ENCODE measurements around the gene PFDN1.

The PFDN1 gene

DNA sequence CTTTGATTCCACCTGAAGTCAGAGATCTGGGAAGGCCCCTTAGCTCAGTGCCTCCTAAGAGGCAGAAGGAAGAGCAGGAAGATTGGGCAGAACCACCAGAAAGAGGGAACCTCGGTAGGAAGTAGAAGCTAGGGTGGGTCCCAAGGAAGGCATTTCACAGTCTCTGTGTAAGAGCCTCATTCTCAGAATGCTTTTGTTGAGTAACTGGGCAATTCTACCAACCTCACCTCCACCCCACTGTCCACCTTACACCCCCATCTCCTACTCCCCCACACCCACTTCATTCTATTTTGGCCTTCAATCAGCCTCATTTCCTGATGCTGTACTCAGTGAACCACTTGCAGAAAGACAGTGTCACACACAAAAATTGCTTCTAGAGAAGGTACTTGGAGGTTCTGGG is 40.0 kb upstream of the PFDN1 start:
- peaks cover 13 to 21% of the 10 kb centered on the region in 2 donors for H3K36me3 ChIP-seq (ENCODE audit: control insufficient read depth in 1 of 2, insufficient read depth in 2 of 2, low read length in 2 of 2)
- peaks cover 32 to 38% of the 10 kb centered on the region in 2 donors for H3K4me1 ChIP-seq (ENCODE audit: control insufficient read depth in 1 of 2, insufficient read depth in 2 of 2, low read length in 2 of 2)
- no peak overlapping the region for H3K27ac ChIP-seq (ENCODE audit: low read depth, low read length)

DNA sequence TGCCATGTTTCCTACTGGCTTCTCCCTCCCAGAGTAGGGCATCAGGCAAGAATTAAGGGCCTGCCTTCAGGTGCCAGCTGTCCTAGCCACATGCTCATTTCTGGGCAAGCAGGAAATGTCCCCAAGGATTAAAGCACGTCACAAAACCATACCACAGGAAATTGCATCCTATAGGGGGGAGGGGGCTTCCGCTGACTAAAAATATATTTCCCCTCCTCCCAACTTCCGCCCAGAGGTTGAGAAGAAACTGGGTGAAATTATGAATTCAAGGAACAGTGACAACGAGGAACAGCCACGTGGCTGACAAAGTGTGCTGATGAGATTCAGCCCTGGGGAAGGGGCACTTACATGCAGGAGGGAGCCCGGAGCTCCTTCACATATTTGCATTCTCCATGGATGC is 39.4 kb upstream of the PFDN1 start:
- Histone ChIP-seq H3K27me3 (ENCODE audit: control insufficient read depth in 1 of 2, insufficient read depth in 2 of 2, low read length in 2 of 2) (no peaks in the 10 kb centered on the region), H3K4me1 (ENCODE audit: control insufficient read depth in 1 of 2, insufficient read depth in 2 of 2, low read length in 2 of 2) (peaks cover 26 to 32% of the 10 kb centered on the region in 2 donors), H3K27ac (ENCODE audit: low read depth, low read length) (no peak overlapping the region), H3K36me3 (ENCODE audit: control insufficient read depth in 1 of 2, insufficient read depth in 2 of 2, low read length in 2 of 2) (peaks cover 18 to 27% of the 10 kb centered on the region in 2 donors), H3K4me3 (ENCODE audit: low read depth in 1 of 2, low read length in 2 of 2) (no peak overlapping the region), H3K9ac (ENCODE audit: low read depth in 1 of 2, low read length in 2 of 2) (no peak overlapping the region), H3K9me3 (ENCODE audit: control insufficient read depth in 1 of 2, low read length in 2 of 2) (no peaks in the 10 kb centered on the region)

More for the DNA sequence above, 40.0 kb upstream of the PFDN1 start:
- H3K4me3 ChIP-seq (ENCODE audit: low read depth in 1 of 2, low read length in 2 of 2): no peak overlapping the region
- no peaks in the 10 kb centered on the region for H3K27me3 ChIP-seq (ENCODE audit: control insufficient read depth in 1 of 2, insufficient read depth in 2 of 2, low read length in 2 of 2)
- H3K9ac ChIP-seq (ENCODE audit: low read depth in 1 of 2, low read length in 2 of 2): no peak overlapping the region
- no peaks in the 10 kb centered on the region for H3K9me3 ChIP-seq (ENCODE audit: control insufficient read depth in 1 of 2, low read length in 2 of 2)

DNA sequence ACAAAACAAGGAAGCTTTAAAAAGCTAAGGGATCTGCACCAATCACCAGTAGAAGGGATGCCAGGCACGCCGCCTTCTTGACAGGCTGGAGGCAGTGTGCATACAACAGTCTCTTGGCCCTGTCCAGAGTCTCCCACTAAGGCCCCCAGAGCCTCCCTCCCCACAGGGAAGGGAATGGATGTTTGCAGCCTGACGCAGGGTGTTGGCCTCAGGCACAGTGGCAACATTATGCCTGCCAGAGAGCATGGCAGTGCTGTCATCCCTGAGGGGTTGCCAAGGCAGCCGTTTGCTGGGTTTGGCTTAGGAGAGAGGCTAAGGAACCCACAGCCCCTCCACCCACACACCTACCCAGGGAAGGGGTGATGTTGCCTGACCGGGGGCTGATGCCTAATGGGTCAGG is 38.7 kb upstream of the PFDN1 start:
- no peak overlapping the region for H3K4me3 ChIP-seq (ENCODE audit: low read depth in 1 of 2, low read length in 2 of 2)

DNA sequence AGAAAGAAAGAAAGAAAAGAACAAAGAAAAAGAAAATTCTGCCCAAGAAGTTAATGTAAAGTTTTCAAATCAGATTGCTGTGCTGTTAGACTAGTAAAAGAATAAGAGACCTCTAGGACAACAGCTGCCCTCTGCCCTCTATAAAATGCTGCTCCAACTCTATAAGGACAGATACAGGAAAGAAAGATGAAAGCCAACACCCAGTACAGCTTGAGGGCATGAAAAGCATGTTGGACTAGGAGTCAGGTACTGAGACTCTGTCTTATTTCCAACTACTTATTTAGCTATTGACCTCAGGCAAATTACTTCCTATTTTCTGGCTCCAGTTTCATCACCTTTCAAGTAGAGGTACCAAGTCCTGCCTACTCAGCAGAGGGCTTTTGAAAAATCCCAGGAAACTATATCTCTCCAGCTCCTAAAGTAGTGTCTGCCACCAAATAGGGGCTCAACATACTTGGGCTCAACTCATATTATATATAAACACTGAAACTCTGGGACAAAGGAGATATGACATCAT is 37.8 kb upstream of the PFDN1 start:
- Histone ChIP-seq H3K9me3 (ENCODE audit: control insufficient read depth in 1 of 2, low read length in 2 of 2) (no peaks in the 10 kb centered on the region), H3K9ac (ENCODE audit: low read depth in 1 of 2, low read length in 2 of 2) (no peak overlapping the region), H3K4me3 (ENCODE audit: low read depth in 1 of 2, low read length in 2 of 2) (no peak overlapping the region), H3K36me3 (ENCODE audit: control insufficient read depth in 1 of 2, insufficient read depth in 2 of 2, low read length in 2 of 2) (peaks cover 18 to 36% of the 10 kb centered on the region in 2 donors), H3K27me3 (ENCODE audit: control insufficient read depth in 1 of 2, insufficient read depth in 2 of 2, low read length in 2 of 2) (no peaks in the 10 kb centered on the region), H3K27ac (ENCODE audit: low read depth, low read length) (no peak overlapping the region), H3K4me1 (ENCODE audit: control insufficient read depth in 1 of 2, insufficient read depth in 2 of 2, low read length in 2 of 2) (peaks cover 20 to 25% of the 10 kb centered on the region in 2 donors)

More for the DNA sequence above, 38.7 kb upstream of the PFDN1 start:
- Histone ChIP-seq H3K27ac (ENCODE audit: low read depth, low read length) (no peak overlapping the region), H3K27me3 (ENCODE audit: control insufficient read depth in 1 of 2, insufficient read depth in 2 of 2, low read length in 2 of 2) (no peaks in the 10 kb centered on the region), H3K36me3 (ENCODE audit: control insufficient read depth in 1 of 2, insufficient read depth in 2 of 2, low read length in 2 of 2) (peaks cover 18 to 29% of the 10 kb centered on the region in 2 donors), H3K9me3 (ENCODE audit: control insufficient read depth in 1 of 2, low read length in 2 of 2) (no peaks in the 10 kb centered on the region), H3K4me1 (ENCODE audit: control insufficient read depth in 1 of 2, insufficient read depth in 2 of 2, low read length in 2 of 2) (peaks cover 20 to 27% of the 10 kb centered on the region in 2 donors), H3K9ac (ENCODE audit: low read depth in 1 of 2, low read length in 2 of 2) (no peak overlapping the region)

DNA sequence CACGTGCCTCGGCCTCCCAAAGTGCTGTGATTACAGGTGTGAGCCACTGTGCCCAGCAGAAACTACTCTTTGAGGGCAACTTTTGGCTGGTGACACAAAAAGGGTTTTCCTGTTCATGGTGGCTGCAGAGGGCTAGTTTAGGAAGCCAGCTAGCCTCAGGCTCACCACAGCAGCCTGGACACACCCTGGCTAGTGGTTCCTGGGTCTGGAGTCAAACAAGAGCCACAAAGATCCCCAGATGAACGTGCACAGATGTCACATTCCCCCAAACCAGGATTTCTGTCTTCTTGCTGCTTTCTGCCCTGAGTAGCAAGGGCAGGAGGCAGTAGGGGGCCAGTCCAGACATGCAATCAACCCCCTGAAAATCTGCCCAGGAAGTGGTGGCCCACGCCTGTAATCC is 36.7 kb upstream of the PFDN1 start:
- Histone ChIP-seq H3K36me3 (ENCODE audit: control insufficient read depth in 1 of 2, insufficient read depth in 2 of 2, low read length in 2 of 2) (peaks cover 20 to 41% of the 10 kb centered on the region in 2 donors), H3K9me3 (ENCODE audit: control insufficient read depth in 1 of 2, low read length in 2 of 2) (no peaks in the 10 kb centered on the region), H3K9ac (ENCODE audit: low read depth in 1 of 2, low read length in 2 of 2) (no peak overlapping the region), H3K27me3 (ENCODE audit: control insufficient read depth in 1 of 2, insufficient read depth in 2 of 2, low read length in 2 of 2) (no peaks in the 10 kb centered on the region), H3K4me3 (ENCODE audit: low read depth in 1 of 2, low read length in 2 of 2) (no peak overlapping the region), H3K4me1 (ENCODE audit: control insufficient read depth in 1 of 2, insufficient read depth in 2 of 2, low read length in 2 of 2) (peaks cover 16 to 18% of the 10 kb centered on the region in 2 donors), H3K27ac (ENCODE audit: low read depth, low read length) (no peak overlapping the region)

DNA sequence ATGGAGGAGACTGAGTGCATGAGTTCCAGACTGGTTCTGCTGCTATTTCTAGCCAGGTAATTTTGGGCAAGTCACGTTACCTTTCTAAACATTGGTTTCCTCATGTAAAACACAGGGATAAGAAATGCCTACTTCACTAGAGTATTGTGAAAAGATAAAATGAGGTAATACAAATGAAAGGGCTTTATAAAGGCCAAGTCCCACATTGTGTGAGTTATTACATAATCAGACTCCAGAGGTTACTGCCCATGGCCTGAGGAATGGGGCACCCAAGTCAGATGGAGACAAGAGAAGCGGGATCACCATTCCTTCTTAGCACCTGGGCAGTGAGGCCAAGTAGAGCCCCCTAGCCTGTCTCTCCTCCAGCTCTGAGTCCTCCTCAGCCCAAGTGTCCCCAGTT is 36.0 kb upstream of the PFDN1 start:
- Histone ChIP-seq H3K36me3 (ENCODE audit: control insufficient read depth in 1 of 2, insufficient read depth in 2 of 2, low read length in 2 of 2) (peaks cover 24 to 46% of the 10 kb centered on the region in 2 donors), H3K9me3 (ENCODE audit: control insufficient read depth in 1 of 2, low read length in 2 of 2) (no peaks in the 10 kb centered on the region)

DNA sequence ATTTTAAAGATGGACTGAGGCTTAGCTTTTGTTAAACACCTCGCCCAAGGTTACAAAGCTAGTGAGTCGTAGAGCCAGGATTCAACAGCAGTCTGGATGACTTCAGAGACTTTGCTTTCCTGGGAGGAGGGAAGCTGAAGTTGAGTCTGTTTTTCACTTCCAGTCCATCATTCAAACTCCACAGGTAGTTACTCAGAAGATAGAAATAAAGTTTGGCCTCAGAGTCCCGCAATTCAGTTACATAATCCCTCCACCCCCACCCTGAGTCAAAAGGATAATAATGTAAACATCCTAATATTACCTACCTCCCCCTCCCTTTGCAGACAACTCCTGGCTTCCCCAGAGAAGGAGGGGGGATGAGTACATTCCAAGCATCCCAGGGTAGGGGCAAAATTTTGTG is 35.4 kb upstream of the PFDN1 start:
- Histone ChIP-seq H3K36me3 (ENCODE audit: control insufficient read depth in 1 of 2, insufficient read depth in 2 of 2, low read length in 2 of 2) (peaks cover 25 to 51% of the 10 kb centered on the region in 2 donors), H3K27me3 (ENCODE audit: control insufficient read depth in 1 of 2, insufficient read depth in 2 of 2, low read length in 2 of 2) (no peaks in the 10 kb centered on the region), H3K9ac (ENCODE audit: low read depth in 1 of 2, low read length in 2 of 2) (no peak overlapping the region), H3K4me3 (ENCODE audit: low read depth in 1 of 2, low read length in 2 of 2) (no peak overlapping the region), H3K9me3 (ENCODE audit: control insufficient read depth in 1 of 2, low read length in 2 of 2) (no peaks in the 10 kb centered on the region), H3K4me1 (ENCODE audit: control insufficient read depth in 1 of 2, insufficient read depth in 2 of 2, low read length in 2 of 2) (peaks cover 7 to 11% of the 10 kb centered on the region in 2 donors), H3K27ac (ENCODE audit: low read depth, low read length) (no peak overlapping the region)

More for the DNA sequence above, 36.0 kb upstream of the PFDN1 start:
- Histone ChIP-seq H3K9ac (ENCODE audit: low read depth in 1 of 2, low read length in 2 of 2) (no peak overlapping the region), H3K4me3 (ENCODE audit: low read depth in 1 of 2, low read length in 2 of 2) (no peak overlapping the region), H3K27me3 (ENCODE audit: control insufficient read depth in 1 of 2, insufficient read depth in 2 of 2, low read length in 2 of 2) (no peaks in the 10 kb centered on the region), H3K4me1 (ENCODE audit: control insufficient read depth in 1 of 2, insufficient read depth in 2 of 2, low read length in 2 of 2) (peaks cover 10 to 11% of the 10 kb centered on the region in 2 donors), H3K27ac (ENCODE audit: low read depth, low read length) (no peak overlapping the region)

DNA sequence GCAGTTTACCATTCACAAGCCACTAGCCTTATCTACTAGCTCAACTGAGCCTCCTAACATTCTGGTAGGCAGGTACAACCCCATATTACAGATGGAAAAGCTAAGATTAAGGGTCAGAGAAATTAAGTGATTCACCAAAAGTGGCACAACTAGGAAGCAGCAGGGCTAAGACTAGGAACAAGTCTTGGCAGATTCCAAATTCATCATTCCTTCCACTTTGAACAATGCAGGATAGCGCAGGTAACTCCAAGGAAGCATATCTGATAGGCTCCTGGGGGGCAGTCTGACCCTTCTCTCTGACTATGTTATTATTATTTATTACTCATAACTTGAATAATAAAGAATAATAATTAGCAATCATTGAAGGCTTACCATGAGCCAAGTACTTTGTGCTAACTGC is 35.0 kb upstream of the PFDN1 start:
- H3K4me3 ChIP-seq (ENCODE audit: low read depth in 1 of 2, low read length in 2 of 2): no peak overlapping the region
- H3K36me3 ChIP-seq (ENCODE audit: control insufficient read depth in 1 of 2, insufficient read depth in 2 of 2, low read length in 2 of 2): peaks cover 24 to 54% of the 10 kb centered on the region in 2 donors
- H3K27me3 ChIP-seq (ENCODE audit: control insufficient read depth in 1 of 2, insufficient read depth in 2 of 2, low read length in 2 of 2): no peaks in the 10 kb centered on the region
- peaks cover 3 to 11% of the 10 kb centered on the region in 2 donors for H3K4me1 ChIP-seq (ENCODE audit: control insufficient read depth in 1 of 2, insufficient read depth in 2 of 2, low read length in 2 of 2)
- no peaks in the 10 kb centered on the region for H3K9me3 ChIP-seq (ENCODE audit: control insufficient read depth in 1 of 2, low read length in 2 of 2)
- no peak overlapping the region for H3K27ac ChIP-seq (ENCODE audit: low read depth, low read length)
- no peak overlapping the region for H3K9ac ChIP-seq (ENCODE audit: low read depth in 1 of 2, low read length in 2 of 2)

DNA sequence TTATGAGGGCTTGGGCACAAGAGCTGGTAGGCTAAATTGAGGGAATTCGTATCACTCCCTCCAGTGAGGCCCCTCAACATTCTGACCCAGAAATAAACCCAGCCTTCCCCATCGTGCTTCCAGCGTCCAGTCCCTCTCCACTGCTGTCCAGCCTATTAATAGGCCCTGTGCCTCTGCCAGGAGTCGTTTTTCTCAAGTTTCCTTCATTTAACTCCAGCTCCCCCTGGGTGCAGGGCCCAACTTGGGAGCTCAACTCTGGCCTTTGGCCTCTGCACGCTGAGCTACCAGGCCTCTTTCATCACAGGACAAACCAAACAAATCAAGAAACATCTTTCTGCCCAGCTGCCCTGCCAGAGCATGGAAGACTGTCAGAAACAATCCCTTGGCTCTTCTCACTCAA is 33.5 kb upstream of the PFDN1 start:
- no peaks in the 10 kb centered on the region for H3K9me3 ChIP-seq (ENCODE audit: control insufficient read depth in 1 of 2, low read length in 2 of 2)
- H3K27me3 ChIP-seq (ENCODE audit: control insufficient read depth in 1 of 2, insufficient read depth in 2 of 2, low read length in 2 of 2): no peaks in the 10 kb centered on the region
- no peak overlapping the region for H3K27ac ChIP-seq (ENCODE audit: low read depth, low read length)
- H3K4me1 ChIP-seq (ENCODE audit: control insufficient read depth in 1 of 2, insufficient read depth in 2 of 2, low read length in 2 of 2): peaks cover 0 to 2% of the 10 kb centered on the region in 2 donors
- H3K4me3 ChIP-seq (ENCODE audit: low read depth in 1 of 2, low read length in 2 of 2): no peak overlapping the region
- H3K36me3 ChIP-seq (ENCODE audit: control insufficient read depth in 1 of 2, insufficient read depth in 2 of 2, low read length in 2 of 2): peaks cover 19 to 51% of the 10 kb centered on the region in 2 donors
- H3K9ac ChIP-seq (ENCODE audit: low read depth in 1 of 2, low read length in 2 of 2): no peak overlapping the region

DNA sequence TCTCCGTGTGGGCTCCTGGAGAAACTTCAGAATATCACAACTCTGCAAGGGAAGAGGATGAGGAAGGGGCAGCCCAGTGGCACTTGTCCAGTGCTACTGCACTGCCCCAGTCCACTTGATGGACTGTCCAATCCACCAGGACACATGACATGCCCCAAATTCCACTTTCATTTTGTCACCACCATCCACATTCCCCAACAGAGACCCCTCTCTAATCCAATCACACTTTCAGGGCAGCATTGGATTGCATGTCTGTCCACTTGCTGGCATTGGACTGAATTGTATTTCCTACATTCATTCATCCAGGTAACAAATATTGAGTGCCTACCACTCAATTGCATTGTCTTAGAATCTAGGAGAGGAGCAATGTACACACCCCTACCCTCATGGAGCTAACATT is 28.7 kb upstream of the PFDN1 start:
- Histone ChIP-seq H3K27ac (ENCODE audit: low read depth, low read length) (no peak overlapping the region), H3K4me3 (ENCODE audit: low read depth in 1 of 2, low read length in 2 of 2) (no peak overlapping the region), H3K27me3 (ENCODE audit: control insufficient read depth in 1 of 2, insufficient read depth in 2 of 2, low read length in 2 of 2) (no peaks in the 10 kb centered on the region), H3K9me3 (ENCODE audit: control insufficient read depth in 1 of 2, low read length in 2 of 2) (no peaks in the 10 kb centered on the region), H3K9ac (ENCODE audit: low read depth in 1 of 2, low read length in 2 of 2) (no peak overlapping the region), H3K36me3 (ENCODE audit: control insufficient read depth in 1 of 2, insufficient read depth in 2 of 2, low read length in 2 of 2) (peaks cover 9 to 34% of the 10 kb centered on the region in 2 donors), H3K4me1 (ENCODE audit: control insufficient read depth in 1 of 2, insufficient read depth in 2 of 2, low read length in 2 of 2) (no peaks in the 10 kb centered on the region)
